Liver (tissue), 9 donors: Measurements from ENCODE around the gene EXOC1L. TPM values are rescaled to one million over a fixed set of nuclear protein-coding genes. Genes with fewer than 3 reads are reported as not detected.

Experiments
- DNase-seq: peaks from one replicate; pipeline ENCODE4 v3.0.0-alpha.2; 2017; ENCODE audit warnings: low spot score
- H3K27ac ChIP-seq, 2 donors: one replicate each; pipeline ENCODE4 v1.7.0; 2013; ENCODE audit warnings: inconsistent platforms in 2 of 2, low read length in 2 of 2, control low read depth in 1 of 2, low read depth in 1 of 2, mild to moderate bottlenecking in 1 of 2
- H3K27me3 ChIP-seq, 4 donors: one replicate each; pipeline versions ENCODE4 v1.6.1 to v1.7.0; 2013; ENCODE audit warnings: low read length in 3 of 4, inconsistent platforms in 1 of 4, mild to moderate bottlenecking in 1 of 4, moderate library complexity in 1 of 4; ENCODE audit not compliant: control insufficient read depth in 4 of 4, insufficient read depth in 4 of 4
- H3K36me3 ChIP-seq, 4 donors: one replicate each; pipeline versions ENCODE4 v1.6.1 to v1.7.0; 2013; ENCODE audit warnings: low read length in 3 of 4, mild to moderate bottlenecking in 3 of 4, low read depth in 1 of 4, moderate library complexity in 1 of 4; ENCODE audit not compliant: control insufficient read depth in 4 of 4, insufficient read depth in 3 of 4
- H3K4me1 ChIP-seq, 4 donors: one replicate each; pipeline versions ENCODE4 v1.6.1 to v1.7.0; 2013; ENCODE audit warnings: low read length in 3 of 4, mild to moderate bottlenecking in 3 of 4, moderate library complexity in 1 of 4; ENCODE audit not compliant: control insufficient read depth in 4 of 4, insufficient read depth in 4 of 4
- H3K4me3 ChIP-seq, 3 donors: one replicate each; pipeline versions ENCODE4 v1.6.1 to v1.7.0; 2013; ENCODE audit warnings: low read length in 3 of 3, control low read depth in 1 of 3, low read depth in 1 of 3, mild to moderate bottlenecking in 1 of 3
- H3K9ac ChIP-seq, 2 donors: one replicate each; pipeline ENCODE4 v1.7.0; 2013; ENCODE audit warnings: low read length in 2 of 2, mild to moderate bottlenecking in 2 of 2, moderate library complexity in 2 of 2, control low read depth in 1 of 2, low read depth in 1 of 2
- H3K9me3 ChIP-seq, 4 donors: one replicate each; pipeline versions ENCODE4 v1.6.1 to v1.7.0; 2013; ENCODE audit warnings: low read length in 3 of 4; ENCODE audit not compliant: control insufficient read depth in 4 of 4
- CTCF ChIP-seq: fragments of 150-350 bp; IDR thresholded peaks from 2 replicates; pipeline ENCODE4 v1.5.1; 2017; ENCODE audit warnings: improper control_type of control experiment, low read depth, low read length; ENCODE audit not compliant: missing input control
- EGR1 ChIP-seq, 2 donors: IDR thresholded peaks; 2 replicates each; pipeline ENCODE4 v1.6.1; 2016 to 2018; ENCODE audit warnings: antibody characterized with exemption in 2 of 2, low read depth in 2 of 2
- FOXA1 ChIP-seq: IDR thresholded peaks from 2 replicates; pipeline ENCODE4 v1.6.1; 2016; ENCODE audit warnings: antibody characterized with exemption
- FOXA2 ChIP-seq: IDR thresholded peaks from 2 replicates; pipeline ENCODE4 v1.6.1; 2016; ENCODE audit warnings: antibody characterized with exemption
- GABPA ChIP-seq, 2 donors: IDR thresholded peaks in 1 of 2; conservative IDR thresholded peaks in 1 of 2; 2 replicates each; pipeline ENCODE4 v1.6.1; 2016; ENCODE audit warnings: antibody characterized with exemption in 2 of 2, mild to moderate bottlenecking in 1 of 2, moderate library complexity in 1 of 2
- HNF4A ChIP-seq, 2 donors: conservative IDR thresholded peaks; 2 replicates each; pipeline ENCODE4 v1.6.1; 2016; ENCODE audit warnings: antibody characterized with exemption in 2 of 2, mild to moderate bottlenecking in 2 of 2
- HNF4G ChIP-seq: IDR thresholded peaks from 2 replicates; pipeline ENCODE4 v1.6.1; 2016; ENCODE audit warnings: antibody characterized with exemption
- NR2F2 ChIP-seq: IDR thresholded peaks from 2 replicates; pipeline ENCODE4 v1.6.1; 2016; ENCODE audit warnings: antibody characterized with exemption
- RAD21 ChIP-seq, 2 donors: IDR thresholded peaks; 2 replicates each; pipeline ENCODE4 v1.6.1; 2016; ENCODE audit warnings: antibody characterized with exemption in 2 of 2, mild to moderate bottlenecking in 2 of 2
- REST ChIP-seq: IDR thresholded peaks from 2 replicates; pipeline ENCODE4 v1.6.1; 2016; ENCODE audit warnings: antibody characterized with exemption, mild to moderate bottlenecking
- RXRA ChIP-seq, 2 donors: IDR thresholded peaks; 2 replicates each; pipeline ENCODE4 v1.6.1; 2017 to 2018; ENCODE audit warnings: antibody characterized with exemption in 2 of 2, mild to moderate bottlenecking in 1 of 2
- SP1 ChIP-seq: IDR thresholded peaks from 2 replicates; pipeline ENCODE4 v1.6.1; 2018; ENCODE audit warnings: antibody characterized with exemption, mild to moderate bottlenecking
- TAF1 ChIP-seq: conservative IDR thresholded peaks from 2 replicates; pipeline ENCODE4 v1.6.1; 2016; ENCODE audit warnings: antibody characterized with exemption, mild to moderate bottlenecking
- YY1 ChIP-seq: IDR thresholded peaks from 2 replicates; pipeline ENCODE4 v1.6.1; 2016; ENCODE audit warnings: antibody characterized with exemption, mild to moderate bottlenecking
- ZBTB33 ChIP-seq: IDR thresholded peaks from 2 replicates; pipeline ENCODE4 v1.6.1; 2016; ENCODE audit warnings: antibody characterized with exemption
- WGBS: extraction: QIAGEN DNeasy Blood & Tissue Kit; methylation state at CpG from one replicate; pipeline ENCODE4 v1.1.7; 2013; 5-methylcytosine and 5-hydroxymethylcytosine counted together
- polyA plus RNA-seq, 2 donors: library from polyadenylated mRNA; stranded (reverse) in 1 of 2; unstranded in 1 of 2; fragments of 200-250 nt in 1 of 2; fragments of >200 nt in 1 of 2; fragmentation: Nextera tagmentation in 1 of 2; extraction: Ambion mirVana in 1 of 2; gene quantifications; one replicate each; pipeline versions ENCODE4 v1.2.1 to v1.2.3, GENCODE V29; 2013 to 2015
- total RNA-seq, 2 donors: library from RNA; depleted of rRNA; stranded (reverse); fragments of >200 nt; gene quantifications; one replicate each; pipeline ENCODE4 v1.2.3, GENCODE V29; 2014
- TF ChIP-seq, protein P1 (sequence below): IDR thresholded peaks from 2 replicates; pipeline ENCODE4 v1.6.1; 2016; ENCODE audit warnings: antibody characterized with exemption
- donor health status: healthy.
- donor health status: healthy.
- donor health status: healthy.
- donor health status: healthy.
- donor health status: healthy.

The EXOC1L gene
- total and polyA plus RNA-seq, 4 donors = not detected

- Histone ChIP-seq H3K9me3 (peaks cover 0 to 2% (median 0%) of the 10 kb centered on the region in 4 donors), H3K9ac (no peak overlapping the region), H3K36me3 (no peaks in the 10 kb centered on the region), H3K4me3 (no peak overlapping the region), H3K27me3 (peaks cover 0 to 3% (median 0%) of the 10 kb centered on the region in 4 donors), H3K27ac (no peak overlapping the region), H3K4me1 (no peaks in the 10 kb centered on the region)
- WGBS = 56% methylated on average over 2 of the region's 2 CpGs
- DNase-seq = no peak
- TF ChIP-seq HNF4G (no peak), RXRA (IDR thresholded peaks at IDR 0.05) (no peak), GABPA (IDR thresholded peaks at IDR 0.05 in 1 of 2, conservative IDR thresholded peaks at IDR 0.05 in 1 of 2) (no peak), RAD21 (IDR thresholded peaks at IDR 0.05) (no peak), ZBTB33 (no peak), FOXA1 (no peak), SP1 (no peak), YY1 (no peak), CTCF (no peak), TAF1 (no peak), FOXA2 (no peak), EGR1 (IDR thresholded peaks at IDR 0.05; ENCODE audit: low read depth in 2 of 2) (no peak)
- TF ChIP-seq, protein P1, sequence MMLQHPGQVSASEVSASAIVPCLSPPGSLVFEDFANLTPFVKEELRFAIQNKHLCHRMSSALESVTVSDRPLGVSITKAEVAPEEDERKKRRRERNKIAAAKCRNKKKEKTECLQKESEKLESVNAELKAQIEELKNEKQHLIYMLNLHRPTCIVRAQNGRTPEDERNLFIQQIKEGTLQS = no peak
Measured at GRCh38 chr4:55808186-55808585, 11.4 kb upstream of the EXOC1L start.

- DNase-seq = no peak
- peaks cover 0 to 2% (median 0%) of the 10 kb centered on the region in 4 donors for H3K9me3 ChIP-seq
- no peak overlapping the region for H3K4me3 ChIP-seq
- no peaks in the 10 kb centered on the region for H3K4me1 ChIP-seq
- no peaks in the 10 kb centered on the region for H3K36me3 ChIP-seq
- 55% methylated on average over 5 of the region's 5 CpGs for WGBS
- TF ChIP-seq EGR1 (IDR thresholded peaks at IDR 0.05; ENCODE audit: low read depth in 2 of 2) (no peak), REST (no peak), HNF4A (conservative IDR thresholded peaks at IDR 0.05) (no peak), HNF4G (no peak), RAD21 (IDR thresholded peaks at IDR 0.05) (no peak), CTCF (no peak), NR2F2 (no peak)
- H3K27me3 ChIP-seq = no peaks in the 10 kb centered on the region
- H3K9ac ChIP-seq = no peak overlapping the region
- no peak overlapping the region for H3K27ac ChIP-seq
Measured at GRCh38 chr4:55808632-55809031, 11.0 kb upstream of the EXOC1L start.
